HG03571 (cell line): ENCODE measurements around the gene WWC1.
"Not testable (repeated sequence)": the region's sequence is repeated elsewhere in the genome, so short reads cannot be mapped to it uniquely, and the experiment has no call there.

Source experiments
- ATAC-seq: cut with Tn5 transposase; IDR thresholded peaks from one replicate; pipeline ENCODE4 v1.9.1; 2021; ENCODE audit not compliant: unreplicated experiment

Gene WWC1

DNA sequence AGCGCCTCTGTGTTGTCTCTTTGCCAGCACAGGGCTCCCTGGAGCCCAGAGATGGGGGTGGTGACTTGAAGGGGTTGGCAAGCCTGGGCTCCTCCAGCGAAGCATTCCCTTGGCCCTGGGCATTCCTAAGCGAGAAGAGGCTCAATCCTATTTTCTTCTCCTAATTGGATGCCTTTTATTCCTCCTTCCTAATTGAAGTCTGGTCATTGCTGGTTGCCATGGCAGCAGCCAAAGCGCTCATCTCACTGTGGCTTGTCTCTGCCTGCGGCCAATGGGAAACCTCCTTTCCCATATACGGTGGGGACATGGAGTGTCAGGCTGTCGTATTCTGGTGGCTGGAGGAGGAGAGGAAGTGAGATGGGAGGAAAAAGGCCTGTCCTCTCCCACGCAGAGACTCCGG lies 142.6 kb downstream of the WWC1 start:
- no peak for ATAC-seq

DNA sequence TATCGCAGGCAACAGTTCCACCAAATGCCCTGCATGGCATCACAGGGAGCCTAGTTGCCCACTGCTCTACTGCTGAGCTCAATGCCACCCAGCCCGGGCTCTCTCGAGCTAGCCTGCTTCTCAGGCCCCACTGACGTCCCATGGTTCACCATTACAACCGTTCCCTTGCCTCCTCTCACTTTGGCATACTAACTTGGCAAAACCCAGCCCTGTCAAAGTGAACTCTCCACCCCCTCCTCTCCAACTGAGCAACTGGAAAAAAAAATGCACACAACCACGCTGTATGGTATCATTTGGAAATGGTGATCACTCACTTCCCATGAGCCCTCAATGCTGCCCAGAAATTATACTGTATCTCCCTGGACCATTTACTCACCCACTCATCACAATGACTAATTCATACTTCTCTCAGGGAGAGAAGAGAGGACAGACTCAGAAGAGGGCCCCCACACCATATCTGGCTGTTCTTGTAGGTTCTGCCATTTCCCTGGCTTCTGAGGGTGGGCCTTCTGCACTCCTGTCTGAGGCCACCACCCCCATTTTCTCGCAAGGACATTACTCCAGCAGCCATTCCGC lies 143.4 kb downstream of the WWC1 start:
- no peak for ATAC-seq

DNA sequence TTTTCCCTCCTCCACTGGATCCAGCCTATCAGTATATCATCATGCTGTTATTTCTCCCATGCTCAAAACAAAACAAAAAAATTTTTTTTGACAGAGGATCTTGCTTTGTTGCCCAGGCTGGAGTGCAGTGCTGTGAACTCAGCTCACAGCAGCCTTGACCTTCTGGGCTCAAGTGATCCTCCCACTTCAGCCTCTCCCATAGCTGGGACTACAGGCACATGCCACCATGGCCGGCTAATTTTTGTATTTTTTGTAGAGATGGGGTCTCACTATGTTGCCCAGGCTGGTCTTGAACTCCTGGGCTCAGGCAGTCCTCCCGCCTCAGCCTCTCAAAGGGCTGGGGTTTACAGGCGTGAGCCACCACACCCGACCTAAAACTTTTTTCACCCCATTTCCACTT lies 143.9 kb downstream of the WWC1 start:
- ATAC-seq: not testable (repeated sequence)

DNA sequence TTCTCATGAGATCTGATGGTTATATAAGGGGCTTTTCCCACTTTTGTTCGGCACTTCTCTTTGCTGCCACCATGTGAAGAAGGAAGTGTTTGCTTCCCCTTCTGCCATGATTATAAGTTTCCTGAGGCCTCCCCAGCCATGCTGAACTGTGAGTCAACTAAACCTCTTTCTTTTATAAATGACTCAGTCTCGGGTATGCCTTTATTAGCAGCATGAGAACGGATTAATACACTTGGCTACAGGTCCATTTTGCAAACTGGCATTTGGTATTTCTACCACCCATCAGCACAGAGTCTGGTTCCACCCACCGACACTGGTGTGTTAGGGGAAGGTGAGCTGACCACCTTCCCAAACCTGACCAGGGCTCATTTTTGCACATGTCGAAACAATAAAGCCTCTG lies 146.9 kb downstream of the WWC1 start:
- no peak for ATAC-seq

DNA sequence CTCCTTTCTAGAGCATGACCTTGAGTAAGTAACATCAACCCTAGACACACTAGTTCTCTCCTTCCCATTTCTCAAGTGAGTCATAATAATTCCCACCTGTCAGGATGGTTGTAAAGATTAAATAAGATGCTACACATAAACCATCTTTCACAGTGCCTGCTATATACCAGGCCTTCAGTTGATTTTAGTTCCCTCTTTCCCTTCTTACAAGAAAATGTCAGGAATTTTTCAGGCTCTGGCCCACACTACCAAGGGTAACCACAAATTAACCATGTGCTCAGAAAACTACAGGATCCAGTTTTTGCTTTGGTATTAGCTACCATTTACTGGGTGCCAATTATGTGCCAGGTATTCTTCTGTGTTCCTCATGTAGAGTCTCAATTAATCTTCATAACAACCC lies 152.1 kb downstream of the WWC1 start:
- no peak for ATAC-seq

DNA sequence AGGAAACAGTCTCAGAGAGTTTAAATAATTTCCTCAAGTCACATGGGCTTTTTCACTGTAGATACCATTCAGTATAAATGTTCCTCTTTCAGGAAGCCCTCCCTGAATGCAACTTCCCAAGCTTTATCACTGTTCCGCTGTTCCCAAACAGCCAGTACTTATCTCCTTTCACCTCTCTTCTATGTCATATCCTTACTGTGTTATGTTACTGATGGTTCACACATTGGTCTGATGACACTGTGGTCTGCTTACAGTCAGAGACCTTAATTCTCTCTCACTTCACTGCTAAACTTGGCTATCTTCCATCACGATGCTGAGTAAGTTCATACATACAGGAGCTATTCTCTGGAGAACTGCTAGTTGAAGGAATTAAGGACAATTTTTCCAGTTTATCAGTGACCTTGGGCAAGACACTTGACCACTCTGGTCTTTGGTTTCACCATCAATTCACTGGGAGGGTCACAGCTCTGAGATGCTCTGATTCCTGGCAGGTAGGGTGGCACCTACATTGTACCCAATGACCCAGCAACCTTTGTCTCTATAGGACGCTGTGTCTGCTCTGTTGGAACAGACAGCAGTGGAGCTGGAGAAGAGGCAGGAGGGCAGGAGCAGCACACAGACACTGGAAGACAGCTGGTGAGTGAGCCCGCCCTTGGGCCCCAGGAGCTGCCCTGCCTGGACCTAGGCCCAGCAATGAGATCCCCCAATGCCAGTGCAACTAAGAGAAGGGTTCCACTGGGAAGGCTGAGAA lies 152.7 kb downstream of the WWC1 start:
- no peak for ATAC-seq

DNA sequence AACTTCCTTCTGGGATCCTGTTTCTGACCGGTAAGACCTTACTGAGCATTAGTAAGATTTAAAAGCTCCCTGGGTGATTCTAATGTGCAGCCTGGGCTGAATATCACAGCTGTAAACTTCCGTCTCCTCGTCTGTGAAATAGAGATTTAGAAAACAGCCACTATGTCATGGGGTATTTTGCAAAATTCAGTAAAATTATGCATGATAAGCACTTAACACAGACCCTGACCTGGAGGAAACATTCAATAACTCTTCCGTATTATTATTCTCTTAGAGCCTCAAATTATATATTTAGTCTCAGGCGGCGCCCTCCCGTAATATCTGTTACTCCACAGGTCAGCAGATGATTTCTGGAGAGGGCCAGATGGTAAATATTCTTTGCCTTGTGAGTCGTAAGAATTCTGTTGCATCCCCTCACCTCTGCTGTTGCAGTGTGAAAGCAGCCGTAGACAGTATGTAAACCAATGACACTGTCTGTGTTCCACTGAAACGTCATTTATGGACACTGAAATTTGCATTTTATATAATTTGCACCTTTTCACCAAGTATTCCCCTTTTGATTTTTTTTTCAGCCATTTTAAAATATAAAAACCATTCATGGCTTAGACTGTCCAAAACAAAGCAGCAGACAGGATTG lies 155.7 kb downstream of the WWC1 start:
- no peak for ATAC-seq

DNA sequence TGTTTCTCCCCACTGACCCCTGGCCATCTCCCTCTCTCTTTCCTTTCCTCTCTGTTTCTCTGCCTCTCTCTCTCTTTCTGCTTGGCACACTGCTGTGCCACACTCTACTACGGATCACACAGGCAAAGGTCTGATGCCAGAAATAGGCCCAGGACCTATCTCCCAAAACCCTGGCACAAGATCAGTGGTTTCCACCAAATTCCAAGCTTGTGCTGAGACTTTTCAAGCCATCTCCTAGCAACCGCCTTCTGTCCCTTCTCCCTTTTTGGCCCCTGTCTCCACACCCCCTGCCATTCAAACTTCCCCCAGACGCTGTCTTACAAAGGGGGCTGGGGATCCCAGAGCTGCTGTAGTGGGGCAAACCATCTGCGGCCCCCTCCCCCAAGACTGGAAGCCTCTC lies 156.4 kb downstream of the WWC1 start:
- no peak for ATAC-seq

DNA sequence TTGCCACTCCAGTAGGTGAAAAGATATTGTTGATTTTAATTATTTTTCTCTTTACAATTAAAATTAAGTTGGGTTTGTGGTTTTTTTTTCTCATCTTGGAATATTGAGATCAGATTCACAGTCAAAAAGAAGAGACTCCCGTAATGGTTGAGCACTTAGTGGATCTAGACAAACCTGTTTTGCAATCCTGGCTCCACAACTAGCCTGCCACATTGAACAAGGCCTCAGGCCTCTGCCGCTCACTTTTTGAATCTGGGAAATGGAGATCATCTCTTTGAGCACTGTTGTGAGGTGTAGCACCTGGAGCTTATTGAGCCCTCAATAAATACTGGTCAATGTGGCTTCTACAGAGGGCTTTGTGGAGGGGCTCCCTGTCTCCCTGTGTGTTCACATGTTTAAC lies 157.7 kb downstream of the WWC1 start:
- ATAC-seq: no peak

DNA sequence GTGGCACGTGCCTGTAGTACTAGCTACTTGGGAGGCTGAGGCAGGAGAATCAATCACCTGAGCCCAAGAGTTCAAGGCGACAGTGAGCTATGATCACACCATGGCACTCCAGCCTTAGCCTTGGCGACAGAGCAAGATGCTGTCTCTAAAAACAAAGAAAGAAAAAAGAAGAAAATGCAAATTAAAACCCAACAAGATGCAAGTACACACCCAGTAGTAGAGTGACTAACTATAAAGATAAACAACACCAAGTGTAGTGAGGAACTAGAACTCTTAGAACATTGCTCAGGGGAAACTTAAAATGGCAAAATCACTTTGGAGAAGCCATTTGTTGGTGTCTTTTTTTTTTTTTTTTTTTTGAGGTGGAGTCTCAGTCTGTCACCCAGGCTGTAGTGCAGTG lies 160.1 kb downstream of the WWC1 start:
- no peak for ATAC-seq

DNA sequence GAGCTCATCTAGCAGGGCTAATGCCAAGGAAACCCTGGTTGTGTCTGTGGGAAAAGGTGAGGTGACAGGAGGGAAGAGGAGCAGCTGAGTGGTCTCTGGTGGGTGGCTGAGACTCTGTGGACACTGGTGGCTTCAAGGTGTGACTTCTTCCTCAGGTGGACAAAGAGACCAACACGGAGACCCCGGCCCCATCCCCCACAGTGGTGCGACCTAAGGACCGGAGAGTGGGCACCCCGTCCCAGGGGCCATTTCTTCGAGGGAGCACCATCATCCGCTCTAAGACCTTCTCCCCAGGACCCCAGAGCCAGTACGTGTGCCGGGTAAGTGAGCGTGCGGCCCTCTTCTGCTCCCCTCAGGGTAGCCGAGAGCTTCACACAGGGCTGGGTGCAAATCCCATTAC lies 163.8 kb downstream of the WWC1 start:
- no peak for ATAC-seq

DNA sequence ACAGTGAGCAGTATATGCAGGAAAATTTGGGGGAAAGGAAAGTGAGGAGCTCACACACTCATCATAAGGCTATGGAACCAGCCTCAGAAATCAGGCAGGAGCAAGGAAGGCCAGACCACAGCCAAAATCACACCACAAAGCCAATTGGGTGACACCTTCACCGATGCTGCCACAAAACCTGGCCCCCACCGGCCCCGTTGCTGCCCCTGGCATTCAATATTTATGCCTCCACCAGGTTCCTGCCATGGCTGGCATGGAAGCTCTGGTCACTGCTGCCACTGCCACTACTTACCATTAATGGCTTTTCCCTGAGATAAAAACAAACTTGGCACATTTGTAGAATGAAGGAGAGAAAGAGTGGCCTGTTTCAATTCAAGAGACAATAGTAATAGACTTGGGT lies 166.1 kb downstream of the WWC1 start:
- ATAC-seq: no peak

DNA sequence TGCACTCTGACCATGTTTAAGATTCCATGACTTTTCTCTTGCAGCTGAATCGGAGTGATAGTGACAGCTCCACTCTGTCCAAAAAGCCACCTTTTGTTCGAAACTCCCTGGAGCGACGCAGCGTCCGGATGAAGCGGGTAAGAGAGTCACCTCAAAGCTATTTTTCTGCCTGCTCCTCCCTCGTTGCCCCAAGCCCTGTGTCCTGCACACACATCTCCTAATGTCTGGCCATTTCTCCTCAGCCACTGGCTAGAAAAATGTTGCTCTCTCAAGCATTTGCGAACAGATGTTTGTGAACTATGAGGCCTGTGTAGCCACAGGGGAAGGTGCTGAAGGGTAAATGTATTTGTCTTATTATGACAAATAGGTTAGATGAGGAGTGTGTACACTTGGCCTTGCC lies 169.2 kb downstream of the WWC1 start:
- ATAC-seq: no peak

DNA sequence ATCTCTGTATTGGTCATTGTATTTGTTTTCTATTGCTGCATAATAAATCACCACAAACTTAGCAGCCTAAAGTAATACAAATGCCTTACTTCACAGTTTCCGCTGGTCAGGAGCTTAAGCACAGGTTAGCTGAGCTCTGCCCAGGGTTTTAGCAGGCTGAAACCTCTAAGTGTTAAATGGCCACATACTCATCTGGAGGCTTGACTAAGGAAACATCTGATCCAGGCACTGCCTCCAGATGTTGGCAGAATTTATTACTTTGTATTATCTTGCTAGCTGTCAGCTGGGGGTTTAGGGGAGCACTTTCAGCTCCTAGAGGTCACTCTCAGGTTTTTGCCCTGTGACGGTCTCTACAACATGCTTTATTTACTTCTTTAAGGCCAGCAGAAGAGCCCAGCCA lies 171.6 kb downstream of the WWC1 start:
- no peak for ATAC-seq

DNA sequence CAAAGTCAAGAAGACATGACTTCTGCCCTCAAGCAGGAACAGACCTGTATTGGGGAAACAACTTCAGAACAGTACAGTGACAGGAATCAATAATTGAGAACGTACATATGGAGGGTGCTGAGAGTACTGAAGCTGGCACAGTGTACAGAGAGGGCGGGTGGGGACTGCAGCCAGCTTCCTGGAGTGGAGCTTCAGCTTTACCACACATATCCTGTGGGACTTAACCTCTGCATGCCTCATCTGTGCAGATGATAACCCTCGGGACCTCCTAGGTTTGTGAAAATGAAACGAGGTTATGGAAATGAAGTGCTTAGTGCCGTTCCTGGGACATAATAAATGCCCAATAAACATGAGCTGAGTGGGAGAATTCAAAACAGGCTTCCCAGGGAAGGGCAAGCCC lies 172.8 kb downstream of the WWC1 start:
- no peak for ATAC-seq

DNA sequence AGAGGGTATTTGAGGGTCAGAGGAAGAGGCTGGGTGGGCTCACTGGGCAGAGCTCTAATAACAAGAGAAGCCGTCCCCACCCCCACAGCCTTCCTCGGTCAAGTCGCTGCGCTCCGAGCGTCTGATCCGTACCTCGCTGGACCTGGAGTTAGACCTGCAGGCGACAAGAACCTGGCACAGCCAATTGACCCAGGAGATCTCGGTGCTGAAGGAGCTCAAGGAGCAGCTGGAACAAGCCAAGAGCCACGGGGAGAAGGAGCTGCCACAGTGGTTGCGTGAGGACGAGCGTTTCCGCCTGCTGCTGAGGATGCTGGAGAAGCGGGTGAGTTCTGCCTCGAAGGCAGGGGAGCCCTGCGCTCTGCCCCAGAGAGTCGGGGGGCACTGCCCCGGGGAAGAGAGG lies 173.2 kb downstream of the WWC1 start:
- no peak for ATAC-seq

DNA sequence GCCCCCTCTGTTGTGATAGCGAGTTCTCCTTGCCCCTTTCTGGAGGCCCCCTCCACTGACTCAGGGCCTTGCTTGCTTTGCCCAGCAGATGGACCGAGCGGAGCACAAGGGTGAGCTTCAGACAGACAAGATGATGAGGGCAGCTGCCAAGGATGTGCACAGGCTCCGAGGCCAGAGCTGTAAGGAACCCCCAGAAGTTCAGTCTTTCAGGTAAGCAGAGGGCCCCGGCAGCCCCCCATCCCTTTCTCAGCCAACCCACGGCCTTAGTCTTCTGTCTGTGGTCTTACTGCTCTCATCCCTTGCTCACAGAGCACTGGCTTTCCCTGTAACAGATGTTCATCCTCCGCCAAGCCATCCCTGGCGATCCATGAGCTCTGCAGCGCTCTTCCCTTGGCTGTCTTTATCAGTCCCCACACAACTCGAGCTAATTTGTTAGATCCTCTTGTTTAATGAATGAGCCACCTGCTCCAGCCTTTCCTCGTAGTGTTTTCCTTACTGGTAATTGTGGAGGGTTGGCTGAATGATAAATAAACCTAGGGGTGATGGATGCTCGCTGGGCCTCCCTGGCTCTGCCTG lies 176.4 kb downstream of the WWC1 start:
- no peak for ATAC-seq

DNA sequence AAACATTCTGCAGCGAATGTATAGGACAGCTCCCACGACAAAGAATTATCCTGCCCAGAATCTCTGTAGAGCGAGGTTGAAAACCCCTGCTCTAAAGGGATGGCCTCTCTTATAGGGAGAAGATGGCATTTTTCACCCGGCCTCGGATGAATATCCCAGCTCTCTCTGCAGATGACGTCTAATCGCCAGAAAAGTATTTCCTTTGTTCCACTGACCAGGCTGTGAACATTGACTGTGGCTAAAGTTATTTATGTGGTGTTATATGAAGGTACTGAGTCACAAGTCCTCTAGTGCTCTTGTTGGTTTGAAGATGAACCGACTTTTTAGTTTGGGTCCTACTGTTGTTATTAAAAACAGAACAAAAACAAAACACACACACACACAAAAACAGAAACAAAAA lies 177.4 kb downstream of the WWC1 start:
- no peak for ATAC-seq

DNA sequence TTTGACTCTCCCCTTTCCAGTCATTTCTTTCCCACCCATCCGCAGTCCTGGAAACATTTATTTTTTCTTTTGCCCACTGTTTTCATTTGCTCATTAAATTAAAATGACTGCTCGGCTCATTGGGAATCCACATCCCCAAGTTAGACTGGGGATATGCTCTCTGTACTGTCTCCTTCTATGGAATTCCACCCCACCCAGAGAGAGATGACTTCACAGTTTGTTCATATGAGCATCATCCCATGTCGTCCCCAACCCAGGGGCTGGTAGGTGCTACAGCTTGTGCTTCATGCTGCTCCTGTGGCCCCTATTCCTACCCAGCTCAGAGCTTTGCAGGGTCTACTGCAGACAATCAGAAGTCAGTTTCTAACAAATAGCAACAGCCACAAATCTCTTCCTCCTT lies 178.4 kb downstream of the WWC1 start:
- no peak for ATAC-seq

DNA sequence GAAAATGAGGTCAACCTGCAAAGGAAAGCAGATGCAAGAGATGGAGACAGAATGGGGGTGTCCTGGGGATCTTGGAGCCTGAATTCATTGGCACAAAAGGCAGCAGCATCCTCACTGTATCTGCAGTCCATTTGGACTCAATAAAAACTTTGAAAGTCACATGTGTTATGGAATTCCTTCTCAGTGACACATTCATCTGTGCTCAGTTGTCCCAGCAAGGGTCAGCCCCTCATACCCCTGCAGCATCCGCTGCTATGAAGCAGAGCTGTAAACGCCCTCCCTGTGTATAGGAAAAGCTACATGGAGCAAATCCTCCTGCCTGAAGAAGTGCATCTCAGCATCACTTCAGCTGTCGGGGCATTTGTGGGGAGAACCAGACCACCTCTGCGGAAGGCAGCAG lies 180.3 kb downstream of the WWC1 start:
- ATAC-seq: no peak

DNA sequence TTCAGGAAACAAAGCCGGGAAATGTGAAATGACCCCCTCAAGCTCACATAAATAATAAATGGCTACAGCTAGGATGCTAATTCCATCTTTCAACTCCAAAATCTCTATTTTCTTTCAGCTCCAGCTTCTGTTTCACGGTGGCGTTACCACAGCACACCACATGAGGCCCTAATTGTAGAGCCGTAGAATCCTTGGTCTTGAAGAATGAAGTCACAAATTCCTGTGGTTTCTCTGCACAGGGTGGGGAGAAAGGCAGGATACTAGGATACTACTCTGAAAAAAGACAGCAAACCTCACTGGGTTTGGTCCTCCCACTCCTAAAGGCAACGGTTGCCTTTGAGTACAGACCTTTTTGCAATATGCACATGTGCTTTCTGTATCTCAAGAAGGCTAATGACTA lies 180.9 kb downstream of the WWC1 start:
- ATAC-seq: no peak

DNA sequence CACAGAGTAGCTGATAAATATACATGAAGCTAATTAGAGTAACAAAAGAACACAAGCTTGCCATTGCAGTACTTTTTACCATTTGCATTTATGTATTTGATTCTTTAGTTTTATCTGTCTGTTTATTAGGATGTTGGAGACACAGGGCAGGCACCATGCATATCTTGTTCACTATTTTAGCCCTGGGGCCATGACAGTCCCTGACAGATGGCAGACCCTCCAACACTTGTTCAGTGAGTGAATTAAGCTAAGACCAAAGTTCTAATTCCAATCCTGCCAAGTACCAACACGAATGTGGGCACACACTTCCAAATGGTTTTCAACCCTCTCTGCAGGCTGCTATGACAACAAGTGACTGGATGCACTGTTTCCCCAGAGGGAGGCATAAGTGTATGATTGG lies 182.9 kb downstream of the WWC1 start:
- no peak for ATAC-seq
